ENCODE measurements around the gene LDHAL6B. TPM values are rescaled to one million over a fixed set of nuclear protein-coding genes. Genes with fewer than 3 reads are reported as not detected.
A peak's percentile ranks its signal among the peaks of the same experiment; 100 is the strongest.

LDHAL6B gene
- total and polyA plus RNA-seq, 4 donors = 0.05 TPM; not detected in 3

- Histone ChIP-seq H3K27ac (ENCODE audit: low read depth in 1 of 2, low read length in 1 of 2) (no peak overlapping the region), H3K27me3 (ENCODE audit: control insufficient read depth in 3 of 3, insufficient read depth in 3 of 3, low read length in 2 of 3) (no peaks in the 10 kb centered on the region), H3K9ac (ENCODE audit: insufficient read depth in 1 of 2, low read length in 2 of 2) (no peak overlapping the region), H3K4me3 (no peak overlapping the region), H3K9me3 (ENCODE audit: control insufficient read depth in 4 of 4, insufficient read depth in 3 of 4, low read length in 3 of 4) (no peaks in the 10 kb centered on the region), H3K36me3 (ENCODE audit: control insufficient read depth in 4 of 4, insufficient read depth in 4 of 4, low read length in 4 of 4) (peaks cover 0 to 5% (median 2%) of the 10 kb centered on the region in 4 donors), H3K4me1 (ENCODE audit: control insufficient read depth in 5 of 5, insufficient read depth in 5 of 5, low read length in 5 of 5) (peaks cover 0 to 15% (median 4%) of the 10 kb centered on the region in 5 donors)
- TF ChIP-seq, protein P1, sequence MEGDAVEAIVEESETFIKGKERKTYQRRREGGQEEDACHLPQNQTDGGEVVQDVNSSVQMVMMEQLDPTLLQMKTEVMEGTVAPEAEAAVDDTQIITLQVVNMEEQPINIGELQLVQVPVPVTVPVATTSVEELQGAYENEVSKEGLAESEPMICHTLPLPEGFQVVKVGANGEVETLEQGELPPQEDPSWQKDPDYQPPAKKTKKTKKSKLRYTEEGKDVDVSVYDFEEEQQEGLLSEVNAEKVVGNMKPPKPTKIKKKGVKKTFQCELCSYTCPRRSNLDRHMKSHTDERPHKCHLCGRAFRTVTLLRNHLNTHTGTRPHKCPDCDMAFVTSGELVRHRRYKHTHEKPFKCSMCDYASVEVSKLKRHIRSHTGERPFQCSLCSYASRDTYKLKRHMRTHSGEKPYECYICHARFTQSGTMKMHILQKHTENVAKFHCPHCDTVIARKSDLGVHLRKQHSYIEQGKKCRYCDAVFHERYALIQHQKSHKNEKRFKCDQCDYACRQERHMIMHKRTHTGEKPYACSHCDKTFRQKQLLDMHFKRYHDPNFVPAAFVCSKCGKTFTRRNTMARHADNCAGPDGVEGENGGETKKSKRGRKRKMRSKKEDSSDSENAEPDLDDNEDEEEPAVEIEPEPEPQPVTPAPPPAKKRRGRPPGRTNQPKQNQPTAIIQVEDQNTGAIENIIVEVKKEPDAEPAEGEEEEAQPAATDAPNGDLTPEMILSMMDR (IDR thresholded peaks at IDR 0.05; ENCODE audit: control extremely low read depth, extremely low read depth) = no peak
- WGBS, 2 donors = 93 to 95% methylated on average over 3 of the region's 3 CpGs
- DNase-seq (no peak), ATAC-seq (ENCODE audit: insufficient read depth, low FRiP score) (no peak)
Measured at GRCh38 chr15:59244337-59244736, 37.7 kb downstream of the LDHAL6B start.

GRCh38 chr15:59245559-59245958, 38.9 kb downstream of the LDHAL6B start:
- Histone ChIP-seq H3K4me1 (ENCODE audit: control insufficient read depth in 5 of 5, insufficient read depth in 5 of 5, low read length in 5 of 5) (peaks cover 0 to 5% (median 2%) of the 10 kb centered on the region in 5 donors), H3K9ac (ENCODE audit: insufficient read depth in 1 of 2, low read length in 2 of 2) (no peak overlapping the region), H3K27me3 (ENCODE audit: control insufficient read depth in 3 of 3, insufficient read depth in 3 of 3, low read length in 2 of 3) (no peaks in the 10 kb centered on the region), H3K36me3 (ENCODE audit: control insufficient read depth in 4 of 4, insufficient read depth in 4 of 4, low read length in 4 of 4) (peaks cover 0 to 5% (median 2%) of the 10 kb centered on the region in 4 donors), H3K4me3 (no peak overlapping the region), H3K27ac (ENCODE audit: low read depth in 1 of 2, low read length in 1 of 2) (no peak overlapping the region), H3K9me3 (ENCODE audit: control insufficient read depth in 4 of 4, insufficient read depth in 3 of 4, low read length in 3 of 4) (no peaks in the 10 kb centered on the region)
- DNase-seq (no peak), ATAC-seq (ENCODE audit: insufficient read depth, low FRiP score) (no peak)
- 85 to 99% methylated on average over 2 of the region's 2 CpGs for WGBS, 2 donors
- TF ChIP-seq, protein P1 (IDR thresholded peaks at IDR 0.05; ENCODE audit: control extremely low read depth, extremely low read depth) = no peak

DNA sequence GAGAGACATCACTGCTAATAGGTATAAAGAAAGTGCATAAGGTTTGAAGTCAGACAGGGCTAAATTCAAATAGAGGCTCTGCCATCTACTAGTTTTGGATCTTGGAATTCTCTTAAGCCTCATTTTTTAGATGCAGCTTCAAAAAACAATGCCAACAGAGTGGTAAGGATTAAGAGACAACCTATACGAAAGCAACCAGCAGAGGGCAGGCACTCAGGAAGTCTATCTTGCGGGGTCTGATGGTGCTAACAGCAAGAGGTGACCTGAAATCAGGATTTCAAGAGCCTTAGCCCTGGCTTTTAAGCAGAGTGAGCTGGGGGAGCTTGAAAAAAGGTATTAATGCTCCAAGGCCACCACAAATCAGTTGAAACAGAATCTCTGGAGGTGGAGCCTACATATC, 40.7 kb downstream of the LDHAL6B start:
- H3K27ac ChIP-seq (ENCODE audit: low read depth in 1 of 2, low read length in 1 of 2) = no peak overlapping the region
- H3K4me3 ChIP-seq = no peak overlapping the region
- H3K4me1 ChIP-seq (ENCODE audit: control insufficient read depth in 5 of 5, insufficient read depth in 5 of 5, low read length in 5 of 5) = no peaks in the 10 kb centered on the region
- TF ChIP-seq, protein P1 (IDR thresholded peaks at IDR 0.05; ENCODE audit: control extremely low read depth, extremely low read depth) = no peak
- ATAC-seq (ENCODE audit: insufficient read depth, low FRiP score) = no peak
- no peak overlapping the region for H3K9ac ChIP-seq (ENCODE audit: insufficient read depth in 1 of 2, low read length in 2 of 2)
- 8 to 10% methylated on average over 2 of the region's 2 CpGs for WGBS, 2 donors
- H3K36me3 ChIP-seq (ENCODE audit: control insufficient read depth in 4 of 4, insufficient read depth in 4 of 4, low read length in 4 of 4) = peaks cover 0 to 5% (median under 1%) of the 10 kb centered on the region in 4 donors
- H3K9me3 ChIP-seq (ENCODE audit: control insufficient read depth in 4 of 4, insufficient read depth in 3 of 4, low read length in 3 of 4) = no peaks in the 10 kb centered on the region
- DNase-seq = peak; percentile 54 to 73 (median 59)
- H3K27me3 ChIP-seq (ENCODE audit: control insufficient read depth in 3 of 3, insufficient read depth in 3 of 3, low read length in 2 of 3) = no peaks in the 10 kb centered on the region

GRCh38 chr15:59249816-59250215, 43.2 kb downstream of the LDHAL6B start:
- DNase-seq (no peak), ATAC-seq (ENCODE audit: insufficient read depth, low FRiP score) (no peak)
- no peaks in the 10 kb centered on the region for H3K9me3 ChIP-seq (ENCODE audit: control insufficient read depth in 4 of 4, insufficient read depth in 3 of 4, low read length in 3 of 4)
- no peak overlapping the region for H3K4me3 ChIP-seq
- H3K4me1 ChIP-seq (ENCODE audit: control insufficient read depth in 5 of 5, insufficient read depth in 5 of 5, low read length in 5 of 5) = no peaks in the 10 kb centered on the region
- 92 to 96% methylated on average over 5 of the region's 5 CpGs for WGBS, 2 donors
- H3K27me3 ChIP-seq (ENCODE audit: control insufficient read depth in 3 of 3, insufficient read depth in 3 of 3, low read length in 2 of 3) = no peaks in the 10 kb centered on the region
- H3K9ac ChIP-seq (ENCODE audit: insufficient read depth in 1 of 2, low read length in 2 of 2) = no peak overlapping the region
- H3K27ac ChIP-seq (ENCODE audit: low read depth in 1 of 2, low read length in 1 of 2) = no peak overlapping the region
- peaks cover 0 to 7% (median 2%) of the 10 kb centered on the region in 4 donors for H3K36me3 ChIP-seq (ENCODE audit: control insufficient read depth in 4 of 4, insufficient read depth in 4 of 4, low read length in 4 of 4)
- TF ChIP-seq, protein P1 (IDR thresholded peaks at IDR 0.05; ENCODE audit: control extremely low read depth, extremely low read depth) = no peak

Measured in lung (tissue), 12 donors.